ENCODE results near the gene RGS9BP.

DNA sequence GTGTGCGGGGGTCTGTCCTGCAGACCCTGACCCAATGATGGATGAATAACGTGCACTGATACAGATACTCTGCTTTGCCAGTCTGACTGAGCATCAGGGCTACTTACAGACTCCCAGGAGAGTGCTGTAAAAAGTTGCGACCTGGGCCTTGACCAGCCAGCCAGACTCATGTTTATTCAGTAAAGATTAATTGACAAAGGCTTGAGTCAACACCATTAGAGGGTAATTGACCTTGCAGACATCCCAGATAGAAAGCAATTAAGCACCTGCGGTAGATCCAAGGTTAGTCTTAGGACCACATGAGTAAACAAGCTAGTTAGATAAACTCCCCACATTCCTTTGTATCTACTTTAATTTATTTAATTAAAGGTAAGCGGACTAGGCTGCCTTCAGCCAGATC, 26.4 kb downstream of the RGS9BP start:
- TF ChIP-seq, protein P1, sequence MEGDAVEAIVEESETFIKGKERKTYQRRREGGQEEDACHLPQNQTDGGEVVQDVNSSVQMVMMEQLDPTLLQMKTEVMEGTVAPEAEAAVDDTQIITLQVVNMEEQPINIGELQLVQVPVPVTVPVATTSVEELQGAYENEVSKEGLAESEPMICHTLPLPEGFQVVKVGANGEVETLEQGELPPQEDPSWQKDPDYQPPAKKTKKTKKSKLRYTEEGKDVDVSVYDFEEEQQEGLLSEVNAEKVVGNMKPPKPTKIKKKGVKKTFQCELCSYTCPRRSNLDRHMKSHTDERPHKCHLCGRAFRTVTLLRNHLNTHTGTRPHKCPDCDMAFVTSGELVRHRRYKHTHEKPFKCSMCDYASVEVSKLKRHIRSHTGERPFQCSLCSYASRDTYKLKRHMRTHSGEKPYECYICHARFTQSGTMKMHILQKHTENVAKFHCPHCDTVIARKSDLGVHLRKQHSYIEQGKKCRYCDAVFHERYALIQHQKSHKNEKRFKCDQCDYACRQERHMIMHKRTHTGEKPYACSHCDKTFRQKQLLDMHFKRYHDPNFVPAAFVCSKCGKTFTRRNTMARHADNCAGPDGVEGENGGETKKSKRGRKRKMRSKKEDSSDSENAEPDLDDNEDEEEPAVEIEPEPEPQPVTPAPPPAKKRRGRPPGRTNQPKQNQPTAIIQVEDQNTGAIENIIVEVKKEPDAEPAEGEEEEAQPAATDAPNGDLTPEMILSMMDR (IDR thresholded peaks at IDR 0.05; ENCODE audit: low read length): no peak
- no peak for TF ChIP-seq EZH2 (IDR thresholded peaks at IDR 0.05; ENCODE audit: borderline replicate concordance, low read length)
